ENCODE results near the gene SNX20. TPM values are rescaled to one million over a fixed set of nuclear protein-coding genes. Genes with fewer than 3 reads are reported as not detected.

SNX20 gene
- total and polyA plus RNA-seq, 7 experiments from 2014 or later = 32.4 to 96.1 (median 70.8) TPM

DNA sequence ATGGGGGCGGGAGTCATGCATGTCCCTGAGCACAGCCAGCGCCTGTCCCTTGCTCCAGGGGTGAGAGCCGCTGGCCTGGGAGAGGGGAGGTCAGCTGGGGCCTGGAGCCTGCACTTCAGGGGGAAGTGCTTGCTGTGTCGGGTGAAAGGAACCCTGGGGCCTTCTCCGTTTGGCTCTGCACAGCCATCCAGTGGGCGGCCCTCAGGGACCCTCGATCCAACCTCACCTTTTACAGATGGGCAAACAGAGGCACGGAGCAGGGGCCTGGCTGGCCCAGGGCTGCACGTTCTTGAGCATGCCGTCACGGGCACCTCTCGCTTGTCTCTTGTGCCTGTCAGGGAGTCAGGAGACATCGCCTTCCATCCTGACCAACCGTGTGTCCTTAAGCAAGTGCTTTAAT, 1.8 kb downstream of the SNX20 start:
- Histone ChIP-seq H3K36me3 (ENCODE audit: control insufficient read depth in 2 of 3, insufficient read depth in 3 of 3, low read length in 3 of 3) (peaks cover 11 to 43% (median 29%) of the 10 kb centered on the region in 3 experiments), H3K9me3 (ENCODE audit: control insufficient read depth in 2 of 3, low read length in 3 of 3) (no peaks in the 10 kb centered on the region), H3K27me3 (ENCODE audit: control insufficient read depth in 2 of 2, insufficient read depth in 2 of 2, low read length in 2 of 2) (no peaks in the 10 kb centered on the region), H3K4me3 (ENCODE audit: low read length) (peak overlapping the region; percentile 85), H3K27ac (ENCODE audit: low read depth, low read length) (peak overlapping the region; percentile 90), H3K4me1 (ENCODE audit: control insufficient read depth in 2 of 2, insufficient read depth in 2 of 2, low read length in 2 of 2) (peaks cover 62 to 63% of the 10 kb centered on the region in 2 donors)
- Mint-ChIP-seq H3K36me3 (peaks cover 20 to 55% (median 40%) of the 10 kb centered on the region in 5 donors), H3K27ac (peak overlapping the region; percentile 89 to 99 (median 97)), H3K9me3 (peaks cover 0 to 2% (median 0%) of the 10 kb centered on the region in 11 donors), H3K27me3 (no peaks in the 10 kb centered on the region), H3K4me3 (peak overlapping the region; percentile 83 to 98 (median 93)), H3K4me1 (peaks cover 54 to 81% (median 76%) of the 10 kb centered on the region in 7 donors)
- ATAC-seq (no peak), DNase-seq (no peak)
- ChIA-PET CTCF (interaction anchor here (0.6 to 5.7 kb wide), 6 partner anchors 12 to 127 kb away, joined by 3 to 101 read pairs (median 4); no protein-coding TSS in a partner anchor), POLR2A (interaction anchor here (1.0 to 2.7 kb wide), 7 partner anchors 8 to 67 kb away, joined by 3 to 50 read pairs (median 16); partner anchors contain the start of gene CYLD)
- intact Hi-C loops (cut with micrococcal nuclease) = no loop called here

DNA sequence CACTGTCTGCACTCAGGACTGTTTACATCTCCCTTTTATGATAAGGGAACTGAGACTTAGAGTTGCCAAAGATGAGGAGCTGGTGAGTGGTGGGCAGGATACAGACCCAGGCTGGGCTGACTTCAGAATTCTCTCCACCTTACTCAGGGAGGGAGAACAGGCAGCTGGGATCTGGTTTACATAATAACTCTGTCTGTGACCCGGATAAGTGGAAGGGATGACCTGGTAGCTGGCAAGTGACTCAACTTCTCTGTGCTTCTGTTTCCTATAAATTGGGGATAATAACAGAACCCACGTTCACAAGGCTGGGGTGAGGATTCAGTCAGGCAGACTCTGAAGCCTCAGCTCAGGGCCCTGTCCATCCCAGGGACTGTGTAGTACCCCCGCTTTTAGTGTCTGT, 2.6 kb downstream of the SNX20 start:
- intact Hi-C loops (cut with micrococcal nuclease) = no loop called here
- Mint-ChIP-seq H3K36me3 (peaks cover 24 to 61% (median 45%) of the 10 kb centered on the region in 5 donors), H3K9me3 (peaks cover 0 to 4% (median 2%) of the 10 kb centered on the region in 11 donors), H3K4me1 (peaks cover 47 to 74% (median 69%) of the 10 kb centered on the region in 7 donors), H3K27me3 (no peaks in the 10 kb centered on the region), H3K4me3 (peak overlapping the region; percentile 83 to 98 (median 93)), H3K27ac (peak overlapping the region; percentile 53 to 98 (median 96))
- Histone ChIP-seq H3K9me3 (ENCODE audit: control insufficient read depth in 2 of 3, low read length in 3 of 3) (peaks cover 0 to 4% (median 0%) of the 10 kb centered on the region in 3 experiments), H3K36me3 (ENCODE audit: control insufficient read depth in 2 of 3, insufficient read depth in 3 of 3, low read length in 3 of 3) (peaks cover 11 to 51% (median 29%) of the 10 kb centered on the region in 3 experiments), H3K27ac (ENCODE audit: low read depth, low read length) (peak overlapping the region; percentile 90), H3K27me3 (ENCODE audit: control insufficient read depth in 2 of 2, insufficient read depth in 2 of 2, low read length in 2 of 2) (no peaks in the 10 kb centered on the region), H3K4me3 (ENCODE audit: low read length) (peak overlapping the region; percentile 85), H3K4me1 (ENCODE audit: control insufficient read depth in 2 of 2, insufficient read depth in 2 of 2, low read length in 2 of 2) (peaks cover 54 to 55% of the 10 kb centered on the region in 2 donors)
- CTCF ChIA-PET = interaction anchor here (0.7 to 5.7 kb wide), 10 partner anchors 11 to 468 kb away, joined by 3 to 101 read pairs (median 4); no protein-coding TSS in a partner anchor
- POLR2A ChIA-PET = interaction anchor here (0.6 to 3.7 kb wide), 5 partner anchors 11 to 68 kb away, joined by 3 to 42 read pairs (median 15); no protein-coding TSS in a partner anchor
- DNase-seq = no peak
- no peak for ATAC-seq

- Mint-ChIP-seq H3K4me1 (peaks cover 40 to 63% (median 58%) of the 10 kb centered on the region in 7 donors), H3K27me3 (no peaks in the 10 kb centered on the region), H3K36me3 (peaks cover 28 to 71% (median 53%) of the 10 kb centered on the region in 5 donors), H3K27ac (peak overlapping the region; percentile 64 to 98 (median 96)), H3K9me3 (peaks cover 0 to 13% (median 7%) of the 10 kb centered on the region in 11 donors), H3K4me3 (peak overlapping the region; percentile 55 to 93 (median 78))
- H3K9me3 ChIP-seq (ENCODE audit: control insufficient read depth in 2 of 3, low read length in 3 of 3) = peaks cover 0 to 14% (median under 1%) of the 10 kb centered on the region in 3 experiments
- intact Hi-C loops (cut with micrococcal nuclease) = no loop called here
- DNase-seq (no peak), ATAC-seq (no peak)
- POLR2A ChIA-PET = interaction anchor here (0.6 to 3.7 kb wide), 5 partner anchors 10 to 116 kb away, joined by 3 to 42 read pairs (median 15); no protein-coding TSS in a partner anchor
- H3K27ac ChIP-seq (ENCODE audit: low read depth, low read length) = peak overlapping the region; percentile 90
- peaks cover 22 to 62% (median 37%) of the 10 kb centered on the region in 3 experiments for H3K36me3 ChIP-seq (ENCODE audit: control insufficient read depth in 2 of 3, insufficient read depth in 3 of 3, low read length in 3 of 3)
- no peak overlapping the region for H3K4me3 ChIP-seq (ENCODE audit: low read length)
- CTCF ChIA-PET = interaction anchor here (1.4 to 5.7 kb wide), 5 partner anchors 10 to 318 kb away, joined by 3 to 101 read pairs (median 5); partner anchors contain the start of gene CYLD
- H3K27me3 ChIP-seq (ENCODE audit: control insufficient read depth in 2 of 2, insufficient read depth in 2 of 2, low read length in 2 of 2) = no peaks in the 10 kb centered on the region
- peaks cover 42 to 44% of the 10 kb centered on the region in 2 donors for H3K4me1 ChIP-seq (ENCODE audit: control insufficient read depth in 2 of 2, insufficient read depth in 2 of 2, low read length in 2 of 2)
These were observed 3.8 kb downstream of the SNX20 start for GRCh38 chr16:50677351-50677750.

- H3K27me3 ChIP-seq (ENCODE audit: control insufficient read depth in 2 of 2, insufficient read depth in 2 of 2, low read length in 2 of 2) = no peaks in the 10 kb centered on the region
- intact Hi-C loops (cut with micrococcal nuclease) = no loop called here
- Mint-ChIP-seq H3K27me3 (no peaks in the 10 kb centered on the region), H3K27ac (peak overlapping the region; percentile 64 to 98 (median 96)), H3K9me3 (peaks cover 0 to 19% (median 13%) of the 10 kb centered on the region in 11 donors), H3K36me3 (peaks cover 31 to 77% (median 59%) of the 10 kb centered on the region in 5 donors), H3K4me1 (peaks cover 38 to 60% (median 52%) of the 10 kb centered on the region in 7 donors), H3K4me3 (peak overlapping the region in 5 of 10 donors; percentile 13 to 93 (median 48))
- H3K27ac ChIP-seq (ENCODE audit: low read depth, low read length) = peak overlapping the region; percentile 90
- CTCF ChIA-PET = interaction anchor here (1.4 to 5.7 kb wide), 5 partner anchors 9 to 317 kb away, joined by 3 to 101 read pairs (median 5); partner anchors contain the start of gene CYLD
- POLR2A ChIA-PET = interaction anchor here (0.7 to 3.7 kb wide), 3 partner anchors 10 to 67 kb away, joined by 3 to 42 read pairs (median 15); no protein-coding TSS in a partner anchor
- no peak for DNase-seq
- no peak overlapping the region for H3K4me3 ChIP-seq (ENCODE audit: low read length)
- ATAC-seq = no peak
- H3K9me3 ChIP-seq (ENCODE audit: control insufficient read depth in 2 of 3, low read length in 3 of 3) = peaks cover 5 to 20% (median 6%) of the 10 kb centered on the region in 3 experiments
- H3K36me3 ChIP-seq (ENCODE audit: control insufficient read depth in 2 of 3, insufficient read depth in 3 of 3, low read length in 3 of 3) = peaks cover 24 to 68% (median 43%) of the 10 kb centered on the region in 3 experiments
- peaks cover 36 to 39% of the 10 kb centered on the region in 2 donors for H3K4me1 ChIP-seq (ENCODE audit: control insufficient read depth in 2 of 2, insufficient read depth in 2 of 2, low read length in 2 of 2)
These were observed 4.4 kb downstream of the SNX20 start for GRCh38 chr16:50676684-50677225.

DNA sequence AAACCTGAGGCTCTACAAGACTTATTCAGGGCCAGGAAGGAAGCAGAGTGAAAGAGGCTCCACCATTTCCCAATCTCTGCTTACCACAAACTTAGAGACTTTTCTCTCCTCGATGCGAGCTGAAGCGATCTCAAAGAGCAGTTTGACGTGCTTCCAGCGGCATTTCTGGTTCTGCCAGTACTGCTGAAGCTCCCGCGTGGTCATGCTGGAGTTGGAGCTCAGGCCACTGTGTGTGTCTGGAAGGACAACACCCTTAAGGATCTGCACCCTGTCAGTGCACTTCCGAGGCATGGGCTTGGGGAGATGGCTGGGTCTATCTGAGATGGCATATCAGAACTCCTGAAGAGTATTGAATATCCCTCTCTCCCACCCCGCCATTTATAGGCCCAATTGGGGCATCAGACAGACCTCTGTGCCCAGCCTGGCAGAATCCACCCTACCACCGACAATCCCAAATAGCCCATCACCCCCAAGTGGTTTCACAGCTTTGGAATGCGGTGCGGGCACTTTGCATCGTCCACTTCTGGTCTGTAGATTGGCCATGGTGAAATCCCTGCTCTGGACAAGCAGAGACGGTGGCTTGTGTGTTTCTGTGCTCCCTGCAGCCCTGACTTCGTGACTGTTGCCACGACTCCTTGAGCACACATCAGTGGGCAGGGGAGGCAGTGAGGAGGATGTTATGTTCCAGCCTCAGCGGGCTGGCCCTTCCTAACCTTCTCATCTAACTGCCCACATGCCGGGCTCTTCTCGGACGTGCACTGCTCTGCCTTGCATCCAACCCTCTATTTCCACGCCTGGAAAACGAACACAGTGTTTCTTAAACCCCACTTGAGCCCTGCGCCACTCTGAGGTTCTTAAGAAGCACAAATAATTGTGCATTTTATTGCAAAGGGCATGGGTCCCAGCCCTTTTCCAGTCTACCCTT, 5.2 kb downstream of the SNX20 start:
- ChIA-PET POLR2A (interaction anchor here (0.8 to 3.7 kb wide), 3 partner anchors 9 to 71 kb away, joined by 3 to 42 read pairs (median 15); no protein-coding TSS in a partner anchor), CTCF (interaction anchor here (0.5 to 15.0 kb wide), 5 partner anchors 8 to 131 kb away, joined by 3 to 225 read pairs (median 4); partner anchors contain the start of gene CYLD)
- intact Hi-C loops (cut with micrococcal nuclease) = no loop called here
- Histone ChIP-seq H3K27me3 (ENCODE audit: control insufficient read depth in 2 of 2, insufficient read depth in 2 of 2, low read length in 2 of 2) (no peaks in the 10 kb centered on the region), H3K36me3 (ENCODE audit: control insufficient read depth in 2 of 3, insufficient read depth in 3 of 3, low read length in 3 of 3) (peaks cover 24 to 74% (median 50%) of the 10 kb centered on the region in 3 experiments), H3K4me3 (ENCODE audit: low read length) (no peak overlapping the region), H3K9me3 (ENCODE audit: control insufficient read depth in 2 of 3, low read length in 3 of 3) (peaks cover 5 to 24% (median 9%) of the 10 kb centered on the region in 3 experiments), H3K4me1 (ENCODE audit: control insufficient read depth in 2 of 2, insufficient read depth in 2 of 2, low read length in 2 of 2) (peaks cover 31 to 32% of the 10 kb centered on the region in 2 donors), H3K27ac (ENCODE audit: low read depth, low read length) (peak overlapping the region; percentile 90)
- no peaks in the 10 kb centered on the region for H3K27me3 Mint-ChIP-seq
- ATAC-seq (no peak), DNase-seq (no peak)
- peaks cover 38 to 85% (median 65%) of the 10 kb centered on the region in 5 donors for H3K36me3 Mint-ChIP-seq
- peak overlapping the region in 2 of 10 donors; percentile 19 to 27 for H3K4me3 Mint-ChIP-seq
- H3K9me3 Mint-ChIP-seq = peaks cover 0 to 25% (median 16%) of the 10 kb centered on the region in 11 donors
- H3K4me1 Mint-ChIP-seq = peaks cover 40 to 55% (median 51%) of the 10 kb centered on the region in 7 donors
- H3K27ac Mint-ChIP-seq = peak overlapping the region; percentile 3 to 98 (median 89)
